ENCODE results near the gene OPCML. TPM values are rescaled to one million over a fixed set of nuclear protein-coding genes. Genes with fewer than 3 reads are reported as not detected.
A peak's percentile ranks its signal among the peaks of the same experiment; 100 is the strongest.

Gene OPCML
- total RNA-seq, 4 donors from 2014 or later = 0.33 TPM; not detected in 3

- no peak for DNase-seq
- intact Hi-C loops (cut with DNase I) = no loop called here
- H3K27me3 ChIP-seq = no peaks in the 10 kb centered on the region
- no peak overlapping the region for H3K27ac ChIP-seq
- TF ChIP-seq POLR2A (IDR thresholded peaks at IDR 0.05) (no peak), CTCF (IDR thresholded peaks at IDR 0.05) (no peak)
- no peaks in the 10 kb centered on the region for H3K36me3 ChIP-seq
- no peak overlapping the region for H3K4me3 ChIP-seq (replicated peaks in 1 of 3)
- H3K4me1 ChIP-seq = peaks cover 3 to 4% of the 10 kb centered on the region in 2 donors
- no peaks in the 10 kb centered on the region for H3K9me3 ChIP-seq
Observed at GRCh38 chr11:132588366-132588765, 943.9 kb downstream of the OPCML start.

GRCh38 chr11:132587716-132588115 lies 944.6 kb downstream of the OPCML start:
- WGBS, 2 donors = 96 to 100% methylated on average over 2 of the region's 2 CpGs
- intact Hi-C loops (cut with DNase I) = no loop called here
- H3K4me1 ChIP-seq = peaks cover 3 to 4% of the 10 kb centered on the region in 2 donors

GRCh38 chr11:132586801-132587200 lies 945.5 kb downstream of the OPCML start:
- Histone ChIP-seq H3K27ac (no peak overlapping the region), H3K4me1 (peaks cover 3 to 4% of the 10 kb centered on the region in 2 donors), H3K9me3 (no peaks in the 10 kb centered on the region), H3K4me3 (replicated peaks in 1 of 3) (no peak overlapping the region), H3K36me3 (no peaks in the 10 kb centered on the region), H3K27me3 (no peaks in the 10 kb centered on the region)
- peak; percentile 7 to 8 for DNase-seq
- peak in 2 of 6 experiments; percentile 34 to 36 for TF ChIP-seq CTCF (IDR thresholded peaks at IDR 0.05)
- no peak for TF ChIP-seq POLR2A (IDR thresholded peaks at IDR 0.05)
- WGBS, 2 donors = 44 to 86% methylated on average over 2 of the region's 2 CpGs
- intact Hi-C loops (cut with DNase I) = no loop called here

More at GRCh38 chr11:132587716-132588115, 944.6 kb downstream of the OPCML start:
- no peak for DNase-seq
- H3K9me3 ChIP-seq = no peaks in the 10 kb centered on the region
- H3K27me3 ChIP-seq = no peaks in the 10 kb centered on the region
- no peak overlapping the region for H3K4me3 ChIP-seq (replicated peaks in 1 of 3)
- no peaks in the 10 kb centered on the region for H3K36me3 ChIP-seq
- TF ChIP-seq CTCF (IDR thresholded peaks at IDR 0.05) (no peak), POLR2A (IDR thresholded peaks at IDR 0.05) (no peak)
- H3K27ac ChIP-seq = no peak overlapping the region

GRCh38 chr11:132579634-132580327 lies 952.5 kb downstream of the OPCML start:
- no peak for DNase-seq
- intact Hi-C loops (cut with DNase I) = no loop called here
- no peak overlapping the region for H3K4me3 ChIP-seq (replicated peaks in 1 of 3)
- no peaks in the 10 kb centered on the region for H3K27me3 ChIP-seq
- WGBS, 2 donors = 77 to 90% methylated on average over 10 of the region's 10 CpGs
- H3K4me1 ChIP-seq = peaks cover 13 to 20% of the 10 kb centered on the region in 2 donors
- no peaks in the 10 kb centered on the region for H3K9me3 ChIP-seq
- TF ChIP-seq POLR2A (IDR thresholded peaks at IDR 0.05) (no peak), CTCF (IDR thresholded peaks at IDR 0.05) (no peak)
- no peak overlapping the region for H3K27ac ChIP-seq
- H3K36me3 ChIP-seq = no peaks in the 10 kb centered on the region

- intact Hi-C loops (cut with DNase I) = no loop called here
- no peak for TF ChIP-seq POLR2A (IDR thresholded peaks at IDR 0.05)
- TF ChIP-seq CTCF (IDR thresholded peaks at IDR 0.05) = no peak
- WGBS, 2 donors = 79 to 81% methylated on average over 3 of the region's 3 CpGs
- peaks cover 13 to 20% of the 10 kb centered on the region in 2 donors for H3K4me1 ChIP-seq
- H3K4me3 ChIP-seq (replicated peaks in 1 of 3) = no peak overlapping the region
- no peaks in the 10 kb centered on the region for H3K27me3 ChIP-seq
- no peaks in the 10 kb centered on the region for H3K9me3 ChIP-seq
- DNase-seq = peak in 1 of 2 donors; percentile 10
- H3K27ac ChIP-seq = no peak overlapping the region
- no peaks in the 10 kb centered on the region for H3K36me3 ChIP-seq
Observed at GRCh38 chr11:132579136-132579535, 953.2 kb downstream of the OPCML start.
